K562 treated with DMSO at 1 percent for 12 hours (cell line): ENCODE results near the gene ABCA5. TPM values are rescaled to one million over a fixed set of nuclear protein-coding genes. Genes with fewer than 3 reads are reported as not detected.

Experiments
- total RNA-seq: library from RNA; unstranded; fragments of 300-600 nt; gene quantifications from 2 replicates; pipeline ENCODE4 v1.2.3, GENCODE V29; 2022; ENCODE audit not compliant: insufficient read depth

Gene ABCA5
- total RNA-seq, result 1.3 TPM in 1 of 2 replicates, not detected in the other

GRCh38 chr17:69327060-69327831 lies at the start of gene ABCA5:
Gene ABCA5 (minus strand): TSS chr17:69327133. CDS start chr17:69314415, 12,718 bp downstream.

GRCh38 chr17:69228576-69228975 lies 98.4 kb downstream of the ABCA5 start, which contains the start of gene ABCA10:
Gene ABCA10 (minus strand): TSS chr17:69228824. CDS start chr17:69225358, 3,466 bp downstream.

Other genes with a start within 250 kb of the ABCA5 start
- gene ABCA6, start 185.2 kb downstream of the ABCA5 start, total RNA-seq, result not detected in 2 replicates
- gene ABCA10, start 98.3 kb downstream of the ABCA5 start, total RNA-seq, result not detected in 2 replicates
- gene MAP2K6, start 87.6 kb upstream of the ABCA5 start, total RNA-seq, result not detected in 2 replicates